ENCODE results near the gene HACD4. TPM values are rescaled to one million over a fixed set of nuclear protein-coding genes. Genes with fewer than 3 reads are reported as not detected.

HACD4 gene
- total RNA-seq, 1 experiment from 2014 or later = 0.07 TPM

GRCh38 chr9:21018177-21018576 is 13.3 kb downstream of the HACD4 start:
- Mint-ChIP-seq H3K27ac (ENCODE audit: unreplicated experiment) (no peak overlapping the region), H3K4me1 (ENCODE audit: low read depth, unreplicated experiment) (no peaks in the 10 kb centered on the region), H3K36me3 (ENCODE audit: insufficient read depth, unreplicated experiment) (no peaks in the 10 kb centered on the region), H3K4me3 (ENCODE audit: low read depth, unreplicated experiment) (no peak overlapping the region), H3K9me3 (ENCODE audit: low read depth, unreplicated experiment) (no peaks in the 10 kb centered on the region), H3K27me3 (ENCODE audit: unreplicated experiment) (no peaks in the 10 kb centered on the region)
- BruUV-seq (replicated peaks) = no TSS peak
- CTCF ChIA-PET = no interaction called here
- intact Hi-C loops (cut with micrococcal nuclease; ENCODE audit: unreplicated experiment) = no loop called here
- no peak for TF ChIP-seq CTCF (IDR thresholded peaks at IDR 0.05; ENCODE audit: unreplicated experiment)
- DNase-seq = no peak

- Mint-ChIP-seq H3K36me3 (ENCODE audit: insufficient read depth, unreplicated experiment) (no peaks in the 10 kb centered on the region), H3K4me3 (ENCODE audit: low read depth, unreplicated experiment) (no peak overlapping the region), H3K27ac (ENCODE audit: unreplicated experiment) (no peak overlapping the region), H3K9me3 (ENCODE audit: low read depth, unreplicated experiment) (no peaks in the 10 kb centered on the region), H3K4me1 (ENCODE audit: low read depth, unreplicated experiment) (no peaks in the 10 kb centered on the region), H3K27me3 (ENCODE audit: unreplicated experiment) (no peaks in the 10 kb centered on the region)
- CTCF ChIA-PET = no interaction called here
- no TSS peak for BruUV-seq (replicated peaks)
- intact Hi-C loops (cut with micrococcal nuclease; ENCODE audit: unreplicated experiment) = no loop called here
- TF ChIP-seq CTCF (IDR thresholded peaks at IDR 0.05; ENCODE audit: unreplicated experiment) = no peak
- no peak for DNase-seq
These were observed 14.5 kb downstream of the HACD4 start for GRCh38 chr9:21016701-21017491.

GRCh38 chr9:21015995-21016394 is 15.4 kb downstream of the HACD4 start:
- Mint-ChIP-seq H3K4me1 (ENCODE audit: low read depth, unreplicated experiment) (no peaks in the 10 kb centered on the region), H3K27me3 (ENCODE audit: unreplicated experiment) (no peaks in the 10 kb centered on the region), H3K36me3 (ENCODE audit: insufficient read depth, unreplicated experiment) (no peaks in the 10 kb centered on the region), H3K27ac (ENCODE audit: unreplicated experiment) (no peak overlapping the region), H3K4me3 (ENCODE audit: low read depth, unreplicated experiment) (no peak overlapping the region), H3K9me3 (ENCODE audit: low read depth, unreplicated experiment) (no peaks in the 10 kb centered on the region)
- CTCF ChIA-PET = no interaction called here
- TF ChIP-seq CTCF (IDR thresholded peaks at IDR 0.05; ENCODE audit: unreplicated experiment) = no peak
- intact Hi-C loops (cut with micrococcal nuclease; ENCODE audit: unreplicated experiment) = no loop called here
- BruUV-seq (replicated peaks) = no TSS peak
- no peak for DNase-seq

DNA sequence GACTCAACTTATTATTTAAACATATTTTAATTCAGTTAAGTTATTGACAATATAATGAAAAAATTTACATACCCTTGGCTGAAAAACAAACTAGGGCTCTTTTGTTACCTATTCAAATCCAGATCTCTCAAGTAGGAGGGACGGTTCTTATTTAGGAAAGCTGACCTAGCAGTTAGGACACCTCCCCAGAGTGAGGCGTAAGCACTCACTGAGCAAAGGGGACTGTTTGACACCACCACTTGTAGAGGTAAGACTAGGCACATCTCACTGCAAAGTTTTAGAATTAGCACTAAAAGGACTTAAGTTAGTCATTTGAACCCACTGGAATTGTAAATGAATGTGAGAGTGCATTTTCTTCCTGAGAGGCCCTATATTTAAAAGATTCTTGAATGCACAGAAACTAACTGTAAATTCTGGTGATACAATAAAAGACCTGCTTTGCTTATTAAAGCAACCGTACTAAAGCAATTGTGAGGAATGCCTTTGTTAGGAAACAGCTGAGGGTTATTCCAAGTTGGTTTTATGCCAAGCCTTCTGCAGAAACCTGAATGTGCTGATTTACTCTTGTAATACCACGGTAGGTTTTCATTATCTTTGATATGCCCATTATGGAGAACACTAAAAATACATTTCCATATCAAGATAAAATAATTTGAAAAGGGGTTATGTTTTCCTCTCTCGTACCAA is 16.2 kb downstream of the HACD4 start:
- H3K9me3 Mint-ChIP-seq (ENCODE audit: low read depth, unreplicated experiment) = no peaks in the 10 kb centered on the region
- no peaks in the 10 kb centered on the region for H3K36me3 Mint-ChIP-seq (ENCODE audit: insufficient read depth, unreplicated experiment)
- TF ChIP-seq CTCF (IDR thresholded peaks at IDR 0.05; ENCODE audit: unreplicated experiment) = no peak
- H3K27ac Mint-ChIP-seq (ENCODE audit: unreplicated experiment) = no peak overlapping the region
- intact Hi-C loops (cut with micrococcal nuclease; ENCODE audit: unreplicated experiment) = no loop called here
- no peaks in the 10 kb centered on the region for H3K27me3 Mint-ChIP-seq (ENCODE audit: unreplicated experiment)
- no peaks in the 10 kb centered on the region for H3K4me1 Mint-ChIP-seq (ENCODE audit: low read depth, unreplicated experiment)
- CTCF ChIA-PET = no interaction called here
- no TSS peak for BruUV-seq (replicated peaks)
- no peak for DNase-seq
- H3K4me3 Mint-ChIP-seq (ENCODE audit: low read depth, unreplicated experiment) = no peak overlapping the region

All from Calu3 (cell line).